ENCODE data around the gene SCNN1G. TPM values are rescaled to one million over a fixed set of nuclear protein-coding genes. Genes with fewer than 3 reads are reported as not detected.

Gene SCNN1G
- total RNA-seq, 1 donor from 2014 or later: not detected

DNA sequence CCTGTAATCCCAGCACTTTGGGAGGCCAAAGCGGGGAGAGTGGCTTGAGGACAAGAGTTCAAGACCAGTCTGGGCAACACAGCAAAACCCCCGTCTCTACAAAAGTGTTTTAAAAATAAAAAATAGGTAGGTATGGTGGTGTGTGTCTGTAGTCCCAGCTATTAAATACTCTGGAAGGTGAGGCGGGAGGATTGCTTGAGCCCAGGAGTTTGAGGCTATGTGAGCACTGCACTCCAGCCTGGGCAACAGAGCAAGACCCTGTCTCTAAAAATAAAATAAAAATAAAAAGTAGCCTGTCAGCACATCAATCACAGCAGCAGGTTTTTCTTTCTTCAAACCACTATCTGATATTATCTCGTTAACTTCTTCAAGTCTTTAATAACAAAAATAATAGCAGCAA is 34.9 kb upstream of the SCNN1G start:
- Mint-ChIP-seq H3K4me3 (peak overlapping the region; percentile 99), H3K4me1 (peaks cover 31% of the 10 kb centered on the region), H3K36me3 (no peaks in the 10 kb centered on the region), H3K9me3 (no peaks in the 10 kb centered on the region), H3K27ac (no peak overlapping the region), H3K27me3 (ENCODE audit: insufficient read depth, low read depth) (peaks cover 12% of the 10 kb centered on the region)
- TF ChIP-seq EZH2 (IDR thresholded peaks at IDR 0.05) (no peak), EZH2phosphoT487 (IDR thresholded peaks at IDR 0.05) (no peak)
- TF ChIP-seq, protein P1, sequence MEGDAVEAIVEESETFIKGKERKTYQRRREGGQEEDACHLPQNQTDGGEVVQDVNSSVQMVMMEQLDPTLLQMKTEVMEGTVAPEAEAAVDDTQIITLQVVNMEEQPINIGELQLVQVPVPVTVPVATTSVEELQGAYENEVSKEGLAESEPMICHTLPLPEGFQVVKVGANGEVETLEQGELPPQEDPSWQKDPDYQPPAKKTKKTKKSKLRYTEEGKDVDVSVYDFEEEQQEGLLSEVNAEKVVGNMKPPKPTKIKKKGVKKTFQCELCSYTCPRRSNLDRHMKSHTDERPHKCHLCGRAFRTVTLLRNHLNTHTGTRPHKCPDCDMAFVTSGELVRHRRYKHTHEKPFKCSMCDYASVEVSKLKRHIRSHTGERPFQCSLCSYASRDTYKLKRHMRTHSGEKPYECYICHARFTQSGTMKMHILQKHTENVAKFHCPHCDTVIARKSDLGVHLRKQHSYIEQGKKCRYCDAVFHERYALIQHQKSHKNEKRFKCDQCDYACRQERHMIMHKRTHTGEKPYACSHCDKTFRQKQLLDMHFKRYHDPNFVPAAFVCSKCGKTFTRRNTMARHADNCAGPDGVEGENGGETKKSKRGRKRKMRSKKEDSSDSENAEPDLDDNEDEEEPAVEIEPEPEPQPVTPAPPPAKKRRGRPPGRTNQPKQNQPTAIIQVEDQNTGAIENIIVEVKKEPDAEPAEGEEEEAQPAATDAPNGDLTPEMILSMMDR (IDR thresholded peaks at IDR 0.05): no peak
- Histone ChIP-seq H2AFZ (replicated peaks) (no peak overlapping the region), H3K9ac (no peak overlapping the region), H3K79me2 (ENCODE audit: low read depth) (peaks cover 61% of the 10 kb centered on the region), H3K27ac (no peak overlapping the region), H3K4me1 (peaks cover 31% of the 10 kb centered on the region), H3F3A (ENCODE audit: low read depth) (peaks cover 11% of the 10 kb centered on the region), H3K4me2 (peak overlapping the region; percentile 98), H4K20me1 (ENCODE audit: low read depth) (peaks cover 59% of the 10 kb centered on the region), H3K9me3 (ENCODE audit: low read depth) (no peaks in the 10 kb centered on the region), H3K36me3 (no peaks in the 10 kb centered on the region), H3K27me3 (peaks cover 23% of the 10 kb centered on the region), H3K4me3 (peak overlapping the region; percentile 88)
- no peak for DNase-seq (ENCODE audit: low spot score)

- Histone ChIP-seq H3K4me3 (peak overlapping the region; percentile 88), H3K9ac (no peak overlapping the region), H3K4me2 (peak overlapping the region; percentile 98), H3K27me3 (peaks cover 23% of the 10 kb centered on the region), H3F3A (ENCODE audit: low read depth) (peaks cover 11% of the 10 kb centered on the region), H3K27ac (no peak overlapping the region), H4K20me1 (ENCODE audit: low read depth) (peaks cover 54% of the 10 kb centered on the region), H3K9me3 (ENCODE audit: low read depth) (no peaks in the 10 kb centered on the region), H3K4me1 (peaks cover 31% of the 10 kb centered on the region), H3K36me3 (no peaks in the 10 kb centered on the region), H2AFZ (replicated peaks) (no peak overlapping the region), H3K79me2 (ENCODE audit: low read depth) (peaks cover 56% of the 10 kb centered on the region)
- no peak for DNase-seq (ENCODE audit: low spot score)
- H3K4me3 Mint-ChIP-seq: peak overlapping the region; percentile 99
- no peaks in the 10 kb centered on the region for H3K36me3 Mint-ChIP-seq
- H3K9me3 Mint-ChIP-seq: no peaks in the 10 kb centered on the region
- TF ChIP-seq EZH2 (IDR thresholded peaks at IDR 0.05) (no peak), EZH2phosphoT487 (IDR thresholded peaks at IDR 0.05) (no peak)
- TF ChIP-seq, protein P1 (IDR thresholded peaks at IDR 0.05): no peak
- H3K27me3 Mint-ChIP-seq (ENCODE audit: insufficient read depth, low read depth): peaks cover 12% of the 10 kb centered on the region
- H3K27ac Mint-ChIP-seq: no peak overlapping the region
- peaks cover 31% of the 10 kb centered on the region for H3K4me1 Mint-ChIP-seq
Observed at GRCh38 chr16:23148166-23148512, 34.4 kb upstream of the SCNN1G start.

DNA sequence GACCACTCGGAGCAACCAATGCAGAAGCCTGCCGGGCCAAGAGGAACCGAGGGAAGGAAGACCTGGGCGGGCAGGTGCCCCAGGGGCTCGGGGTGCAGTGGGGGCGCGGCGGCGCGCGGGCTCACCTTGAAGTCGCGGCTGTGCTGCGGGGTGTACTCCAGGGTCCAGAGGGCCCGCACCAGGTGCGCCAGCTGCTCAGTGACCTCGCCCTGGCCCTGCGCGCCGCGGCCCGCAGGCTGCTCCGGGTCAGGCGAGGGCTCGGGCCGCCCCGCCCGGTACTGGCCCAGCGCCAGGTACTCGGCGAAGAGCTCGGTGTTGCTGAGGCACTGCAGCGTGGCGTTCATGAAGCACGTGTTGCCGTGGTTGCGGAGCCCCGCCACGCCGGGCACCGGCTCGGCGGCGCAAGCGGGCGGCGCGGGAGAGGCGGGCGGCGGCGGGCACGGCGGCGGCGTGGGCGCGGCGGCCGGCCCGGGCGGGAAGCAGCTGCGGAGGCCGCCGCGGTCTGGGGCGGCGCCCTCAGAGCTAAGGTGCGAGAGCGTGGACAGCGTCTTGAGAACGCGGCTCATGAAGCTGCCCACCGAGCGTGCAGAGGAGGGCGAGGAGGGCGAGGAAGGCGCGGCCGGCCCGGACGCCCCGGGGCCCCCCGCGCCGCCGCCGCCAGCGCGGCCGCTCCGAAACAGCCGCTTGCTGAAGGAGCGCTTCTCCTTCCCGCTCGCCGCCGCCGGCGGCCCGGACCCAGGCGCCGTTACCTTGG is 33.9 kb upstream of the SCNN1G start:
- H3K79me2 ChIP-seq (ENCODE audit: low read depth): peaks cover 50% of the 10 kb centered on the region
- H3K4me3 ChIP-seq: peak overlapping the region; percentile 88
- DNase-seq (ENCODE audit: low spot score): peak; percentile 65
- Mint-ChIP-seq H3K9me3 (no peaks in the 10 kb centered on the region), H3K27ac (no peak overlapping the region), H3K36me3 (no peaks in the 10 kb centered on the region), H3K4me1 (peaks cover 31% of the 10 kb centered on the region), H3K27me3 (ENCODE audit: insufficient read depth, low read depth) (peaks cover 12% of the 10 kb centered on the region), H3K4me3 (peak overlapping the region; percentile 99)
- H4K20me1 ChIP-seq (ENCODE audit: low read depth): peaks cover 49% of the 10 kb centered on the region
- no peaks in the 10 kb centered on the region for H3K36me3 ChIP-seq
- peaks cover 23% of the 10 kb centered on the region for H3K27me3 ChIP-seq
- H3K27ac ChIP-seq: no peak overlapping the region
- no peak for TF ChIP-seq EZH2phosphoT487 (IDR thresholded peaks at IDR 0.05)
- TF ChIP-seq, protein P1 (IDR thresholded peaks at IDR 0.05): no peak
- no peak for TF ChIP-seq EZH2 (IDR thresholded peaks at IDR 0.05)
- H3K9me3 ChIP-seq (ENCODE audit: low read depth): no peaks in the 10 kb centered on the region
- H3K4me1 ChIP-seq: peaks cover 31% of the 10 kb centered on the region
- no peak overlapping the region for H3K9ac ChIP-seq
- H3F3A ChIP-seq (ENCODE audit: low read depth): peaks cover 11% of the 10 kb centered on the region
- H2AFZ ChIP-seq (replicated peaks): peak overlapping the region; percentile 76
- peak overlapping the region; percentile 98 for H3K4me2 ChIP-seq

All from neural progenitor cell (in vitro differentiated cells).